Stimulated activated CD4-positive, alpha-beta T cell treated with anti-CD3 and anti-CD28 coated beads, Interleukin-4, amount 100 ng/mL, for 1 hour (primary cell): ENCODE results near the gene NFIA.
"Not testable (repeated sequence)": the region's sequence is repeated elsewhere in the genome, so short reads cannot be mapped to it uniquely, and the experiment has no call there.

Source experiments
- DNase-seq: peaks from one replicate; pipeline ENCODE4 v3.0.0-alpha.2; 2020

NFIA gene

GRCh38 chr1:61109158-61109557 is 26.8 kb downstream of the NFIA start:
- no peak for DNase-seq

GRCh38 chr1:61109910-61110309 is 27.5 kb downstream of the NFIA start:
- no peak for DNase-seq

- DNase-seq = no peak
Measured at GRCh38 chr1:61110554-61110953, 28.2 kb downstream of the NFIA start.

GRCh38 chr1:61111084-61112004 is 29.0 kb downstream of the NFIA start:
- no peak for DNase-seq

- DNase-seq = no peak
Measured at GRCh38 chr1:61114178-61114870, 32.0 kb downstream of the NFIA start.

GRCh38 chr1:61115436-61115835 is 33.1 kb downstream of the NFIA start:
- no peak for DNase-seq

GRCh38 chr1:61116421-61116820 is 34.1 kb downstream of the NFIA start:
- no peak for DNase-seq

GRCh38 chr1:61117283-61117682 is 34.9 kb downstream of the NFIA start:
- DNase-seq = no peak

GRCh38 chr1:61119085-61119484 is 36.7 kb downstream of the NFIA start:
- DNase-seq = no peak

- DNase-seq = no peak
Measured at GRCh38 chr1:61120246-61120840, 38.0 kb downstream of the NFIA start.

- no peak for DNase-seq
Measured at GRCh38 chr1:61120998-61121397, 38.6 kb downstream of the NFIA start.

GRCh38 chr1:61121631-61122030 is 39.3 kb downstream of the NFIA start:
- DNase-seq = no peak

- no peak for DNase-seq
Measured at GRCh38 chr1:61122389-61122788, 40.0 kb downstream of the NFIA start.

GRCh38 chr1:61123326-61123725 is 41.0 kb downstream of the NFIA start:
- DNase-seq = no peak

GRCh38 chr1:61124078-61124477 is 41.7 kb downstream of the NFIA start:
- no peak for DNase-seq

GRCh38 chr1:61124696-61125095 is 42.3 kb downstream of the NFIA start:
- DNase-seq = no peak

- DNase-seq = no peak
Measured at GRCh38 chr1:61125263-61125662, 42.9 kb downstream of the NFIA start.

GRCh38 chr1:61125895-61126294 is 43.5 kb downstream of the NFIA start:
- no peak for DNase-seq

- not testable (repeated sequence) for DNase-seq
Measured at GRCh38 chr1:61126843-61127242, 44.5 kb downstream of the NFIA start.

GRCh38 chr1:61130338-61131000 is 48.1 kb downstream of the NFIA start:
- no peak for DNase-seq

- no peak for DNase-seq
Measured at GRCh38 chr1:61131248-61131647, 48.9 kb downstream of the NFIA start.

GRCh38 chr1:61131716-61132115 is 49.4 kb downstream of the NFIA start:
- no peak for DNase-seq

- DNase-seq = no peak
Measured at GRCh38 chr1:61132176-61132638, 49.8 kb downstream of the NFIA start.
